Posterior cingulate gyrus (tissue), 11 donors: ENCODE measurements around the gene MRPS6.

Experiments
- DNase-seq, 10 donors: peaks; one replicate each; pipeline versions ENCODE4 v3.0.0 to v3.0.0-alpha.2; 2020 to 2021; ENCODE audit warnings: mixed read lengths in 3 of 10
- intact Hi-C: fragments of 100-400 bp; cut with DNase I; formaldehyde crosslinking; loops from one replicate; pipeline ENCODE4 v1.15.1; 2023

Gene MRPS6

DNA sequence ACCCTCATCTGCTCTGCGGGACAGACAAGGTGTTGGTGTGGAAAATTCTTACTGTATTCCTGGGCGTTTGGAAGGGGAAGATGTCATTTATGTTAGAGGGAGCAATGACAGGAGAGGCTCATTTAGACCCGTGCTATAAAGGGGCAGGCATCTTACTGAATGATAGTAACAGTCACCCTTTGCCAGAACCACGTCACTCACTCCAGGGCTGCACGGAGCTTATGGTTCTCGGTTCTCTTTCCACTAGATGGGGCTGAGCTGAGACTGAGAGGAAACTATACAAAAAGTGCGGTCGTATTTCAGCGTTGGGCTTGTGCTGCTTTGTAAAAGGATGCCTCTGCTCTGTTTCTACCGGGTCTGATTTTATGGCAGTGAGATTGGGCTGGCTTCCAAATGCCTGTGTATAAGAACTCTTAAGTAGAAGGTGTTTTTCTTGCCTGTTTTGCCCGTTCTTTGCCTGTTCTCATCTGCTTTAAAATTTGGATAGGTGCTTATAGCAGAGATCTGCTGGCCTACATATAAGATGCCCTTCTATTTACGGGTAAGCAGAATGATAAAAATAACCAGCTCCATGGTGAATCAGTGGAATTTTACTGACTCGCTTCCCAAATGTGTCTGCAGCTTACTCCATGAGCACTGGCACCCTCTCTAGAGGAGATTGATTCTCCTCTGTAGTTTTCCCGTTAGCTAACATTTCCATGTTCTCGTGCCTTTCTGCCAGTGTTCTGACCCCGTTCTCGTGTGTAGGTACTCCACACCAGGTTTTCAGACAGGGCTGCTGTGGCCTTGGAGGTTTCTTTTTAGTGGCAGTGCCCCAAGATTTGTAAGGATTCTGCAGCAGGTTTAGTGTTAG, 55.9 kb downstream of the MRPS6 start:
- DNase-seq, result peak in 7 of 10 donors; percentile 33 to 91 (median 62)
- intact Hi-C loops, result loop anchor here (10.0 kb wide), 1 partner anchor 54 kb away; the partner anchor contains the start of genes MRPS6 and SLC5A3

DNA sequence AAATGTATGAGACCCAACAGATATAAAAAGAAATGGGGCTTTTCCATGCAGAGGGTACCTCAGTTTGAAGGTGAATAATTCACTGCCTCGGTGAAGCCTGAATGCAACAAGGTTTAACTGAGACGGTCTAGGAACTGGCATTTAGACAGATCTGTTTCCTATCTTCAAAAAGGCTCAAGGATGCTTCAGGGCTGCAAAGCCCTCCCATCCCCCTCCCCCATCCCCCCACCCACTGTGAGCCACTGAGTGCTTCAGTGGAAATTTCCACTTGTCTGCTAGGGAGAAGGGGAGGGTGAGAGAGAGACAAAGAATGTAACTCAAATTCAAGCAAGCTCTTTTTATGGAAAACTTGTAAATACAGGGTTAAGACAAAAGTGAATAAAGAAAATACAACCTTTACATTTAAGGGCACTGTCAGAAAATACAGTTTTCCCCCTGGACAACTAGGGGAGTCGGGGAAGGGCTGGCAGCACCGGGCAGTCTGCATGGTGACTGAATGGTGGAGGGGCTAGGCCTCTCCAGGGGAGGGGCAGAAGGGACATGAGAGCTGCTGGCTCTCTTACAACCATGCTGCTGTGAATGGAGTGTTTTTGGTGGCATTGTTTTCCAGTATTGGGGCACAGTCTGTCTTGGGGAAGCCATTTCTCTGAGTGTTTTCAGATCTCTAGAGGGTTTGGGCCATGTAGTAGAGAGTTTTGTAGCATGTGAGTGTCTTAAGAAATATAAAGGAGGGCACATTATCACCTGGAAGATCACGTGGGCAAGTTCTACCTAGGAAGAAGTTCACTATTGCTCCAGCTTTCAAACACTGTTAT, 56.7 kb downstream of the MRPS6 start:
- intact Hi-C loops, result loop anchor here (5.0 to 10.0 kb wide), 2 partner anchors 55 to 72 kb away; partner anchors contain the start of genes MRPS6 and SLC5A3
- DNase-seq, result no peak

DNA sequence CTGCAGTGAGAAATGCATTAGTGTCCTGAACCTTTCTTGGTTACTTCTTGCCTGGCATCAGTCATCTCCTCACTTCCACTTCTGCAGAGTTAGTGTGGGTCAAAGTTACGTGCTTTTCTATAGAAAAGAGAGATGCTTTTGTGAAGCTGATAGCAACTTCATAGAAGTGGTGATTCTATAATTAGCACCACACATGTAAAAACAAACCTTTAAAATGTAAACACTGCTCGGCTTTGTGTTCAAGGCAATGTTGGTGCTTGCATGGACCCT, 57.3 kb downstream of the MRPS6 start:
- intact Hi-C loops, result loop anchor here (5.0 kb wide), 1 partner anchor 72 kb away; no protein-coding TSS in a partner anchor
- DNase-seq, result no peak

DNA sequence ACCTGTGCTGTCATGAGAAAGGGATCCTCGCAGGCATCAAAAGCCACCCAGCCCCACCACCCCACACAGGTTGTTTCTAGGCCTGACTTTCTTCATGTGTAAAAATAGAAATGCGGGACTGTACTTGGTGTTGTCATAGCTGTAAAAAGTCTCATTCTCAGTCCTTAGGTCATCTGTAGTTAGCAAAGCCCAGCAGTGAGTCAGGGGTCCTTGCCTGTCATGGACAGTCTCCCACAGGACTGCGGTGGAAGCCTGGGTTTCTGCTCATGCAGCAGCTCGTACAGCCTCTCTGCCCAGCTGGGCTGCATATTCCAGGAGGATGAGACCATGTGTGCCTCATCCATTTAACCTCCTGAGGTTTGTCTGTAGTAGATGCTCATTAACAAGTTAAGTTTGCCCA, 58.2 kb downstream of the MRPS6 start:
- no peak for DNase-seq
- intact Hi-C loops, result loop anchor here (5.0 kb wide), 1 partner anchor 71 kb away; no protein-coding TSS in a partner anchor

DNA sequence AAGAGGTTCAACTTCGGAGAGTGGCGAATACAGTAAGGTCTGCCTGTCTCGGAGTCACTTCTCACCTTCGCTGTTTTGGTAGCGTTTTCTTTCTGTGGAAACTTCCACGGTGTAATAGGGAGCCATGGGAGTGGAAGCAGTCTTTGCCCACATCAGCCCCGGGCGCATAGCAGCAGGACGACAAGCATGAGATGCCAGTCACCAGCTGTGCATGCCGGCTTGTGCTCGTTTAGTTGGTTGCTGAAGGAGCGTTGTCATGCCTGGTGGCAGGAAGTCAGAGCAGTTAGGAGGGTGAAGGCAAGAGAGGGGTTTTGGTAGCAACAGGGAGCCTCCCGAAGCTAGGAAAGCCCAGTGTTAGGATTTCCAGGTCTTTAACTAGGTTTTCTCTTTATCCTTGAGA, 58.8 kb downstream of the MRPS6 start:
- intact Hi-C loops, result loop anchor here (5.0 kb wide), 1 partner anchor 70 kb away; no protein-coding TSS in a partner anchor
- peak in 3 of 10 donors; percentile 41 to 83 (median 77) for DNase-seq

DNA sequence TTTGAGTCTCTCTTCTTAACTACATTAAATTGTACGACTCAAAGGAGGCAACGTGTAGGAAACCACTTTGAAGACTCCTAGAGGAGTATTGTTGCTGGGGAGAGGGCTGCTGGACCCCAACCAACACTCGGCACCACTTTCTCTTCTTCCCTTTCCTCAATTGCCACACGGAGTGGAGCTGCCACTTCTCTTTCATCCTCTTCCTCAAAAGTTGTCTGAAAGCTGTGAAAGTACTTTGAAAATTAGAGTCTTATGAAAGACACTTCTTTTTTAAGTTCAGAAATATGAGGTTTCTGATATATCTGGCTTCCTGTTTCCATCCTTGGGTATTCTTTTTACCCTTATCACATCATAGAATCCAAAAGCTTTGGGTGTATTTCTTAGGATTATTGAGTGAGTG, 59.5 kb downstream of the MRPS6 start:
- DNase-seq, result no peak

DNA sequence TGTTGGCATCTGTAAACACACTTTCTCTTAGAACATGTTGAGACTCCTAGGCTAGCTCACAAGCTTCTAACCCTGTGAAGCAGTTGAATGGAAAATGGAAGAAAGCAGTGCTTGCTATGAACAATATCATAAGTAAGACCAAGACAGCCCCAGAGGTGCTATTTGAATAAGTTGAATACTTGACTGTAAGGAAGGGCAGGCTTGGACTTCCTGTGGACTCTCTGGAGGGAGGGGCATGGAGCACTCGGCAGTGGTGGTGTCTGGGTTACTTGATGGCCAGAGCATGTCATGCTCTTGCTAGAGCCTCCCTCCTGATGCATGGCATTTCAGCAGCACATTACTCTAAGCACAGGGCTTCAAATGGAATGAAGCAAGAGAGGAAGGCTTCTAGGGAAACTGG, 60.0 kb downstream of the MRPS6 start:
- DNase-seq, result no peak

More for the DNA sequence above, 59.5 kb downstream of the MRPS6 start:
- intact Hi-C loops, result loop anchor here (5.0 kb wide), 1 partner anchor 69 kb away; no protein-coding TSS in a partner anchor

GRCh38 chr21:34133802-34134201, 60.4 kb downstream of the MRPS6 start:
- DNase-seq, result no peak
- intact Hi-C loops, result loop anchor here (5.0 kb wide), 1 partner anchor 68 kb away; no protein-coding TSS in a partner anchor

More for the DNA sequence above, 60.0 kb downstream of the MRPS6 start:
- intact Hi-C loops, result loop anchor here (5.0 kb wide), 1 partner anchor 69 kb away; no protein-coding TSS in a partner anchor

DNA sequence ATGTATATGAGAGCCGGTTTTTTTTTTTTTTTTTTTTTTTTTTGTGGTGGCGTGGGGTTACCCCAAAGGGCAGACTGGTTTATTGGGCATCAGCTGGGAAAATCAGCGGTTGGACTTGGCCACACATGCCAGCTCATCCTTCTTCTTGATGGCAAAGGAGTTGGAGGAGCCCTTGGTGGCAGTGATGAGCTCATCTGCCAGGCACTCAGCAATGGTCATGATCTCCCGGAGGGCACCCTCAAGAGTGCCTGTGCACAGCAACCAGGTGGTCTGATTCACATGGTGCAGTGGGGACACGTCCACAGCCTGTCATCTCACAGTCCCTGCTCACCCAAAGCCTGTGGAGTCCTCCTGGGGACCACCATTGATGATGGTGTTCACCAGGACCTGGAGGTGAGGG, 62.0 kb downstream of the MRPS6 start:
- DNase-seq, result no peak

GRCh38 chr21:34141373-34141772, 68.0 kb downstream of the MRPS6 start:
- no peak for DNase-seq
- intact Hi-C loops, result no loop called here

More for the DNA sequence above, 62.0 kb downstream of the MRPS6 start:
- intact Hi-C loops, result no loop called here

- intact Hi-C loops, result no loop called here
- no peak for DNase-seq
These were observed 70.4 kb downstream of the MRPS6 start for GRCh38 chr21:34143685-34144182.

- DNase-seq, result no peak
- intact Hi-C loops, result no loop called here
These were observed 70.8 kb downstream of the MRPS6 start for GRCh38 chr21:34144224-34144623.

- intact Hi-C loops, result no loop called here
- no peak for DNase-seq
These were observed 74.5 kb downstream of the MRPS6 start for GRCh38 chr21:34147792-34148418.

DNA sequence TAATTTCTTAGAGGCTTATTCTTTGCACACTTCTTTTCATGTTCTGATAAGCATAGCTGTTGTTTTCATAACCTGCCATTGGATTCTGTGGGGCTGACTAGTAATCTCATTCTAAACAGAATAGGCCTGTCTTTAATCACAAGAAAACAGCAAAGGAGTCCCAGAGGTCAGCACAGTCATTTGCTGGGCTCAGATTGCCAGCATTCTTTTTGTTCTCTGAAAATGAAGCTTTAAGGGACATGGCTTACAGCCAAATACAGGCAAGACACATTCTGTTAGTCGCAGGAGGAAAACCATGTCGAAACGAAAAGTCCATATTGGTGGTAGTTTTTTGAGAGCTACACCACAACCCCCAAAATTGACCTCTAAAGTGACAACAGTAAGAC, 75.0 kb downstream of the MRPS6 start:
- no peak for DNase-seq
- intact Hi-C loops, result no loop called here

DNA sequence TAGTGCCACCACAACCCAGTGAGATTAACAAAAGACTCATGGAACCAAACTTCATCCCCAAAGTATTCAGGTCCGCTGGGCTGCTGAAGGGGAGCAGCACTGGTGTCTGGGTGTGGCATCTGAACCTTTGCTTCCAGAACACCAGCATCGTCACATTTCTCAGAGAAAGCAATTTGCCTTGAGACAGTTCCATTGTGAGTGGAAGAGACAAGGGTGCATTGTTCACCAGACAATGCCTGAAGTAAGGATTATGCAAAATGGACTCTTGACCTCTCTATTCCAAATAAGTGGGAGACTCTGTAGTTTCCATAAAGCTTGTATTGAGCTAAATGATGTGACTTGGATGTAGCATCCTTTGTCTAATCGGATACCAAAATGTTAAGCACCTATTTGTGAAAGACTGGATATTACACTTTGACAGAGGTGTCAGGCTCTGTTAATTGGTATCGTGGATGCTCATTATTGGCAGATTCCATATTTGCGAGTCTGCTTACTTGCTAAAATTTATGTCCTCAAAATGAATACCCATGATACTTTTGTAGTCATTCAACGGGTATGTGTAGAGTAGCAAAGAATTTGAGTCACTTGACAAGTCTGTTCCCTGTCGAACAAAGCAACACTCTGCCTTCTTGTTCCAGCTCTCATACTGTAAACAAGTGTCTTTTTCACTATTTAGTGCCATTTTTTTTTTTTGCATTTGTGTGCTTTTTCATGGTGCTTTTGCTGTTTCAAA, 75.6 kb downstream of the MRPS6 start:
- no peak for DNase-seq
- intact Hi-C loops, result no loop called here

- no peak for DNase-seq
- intact Hi-C loops, result no loop called here
These were observed 79.1 kb downstream of the MRPS6 start for GRCh38 chr21:34152500-34152899.

DNA sequence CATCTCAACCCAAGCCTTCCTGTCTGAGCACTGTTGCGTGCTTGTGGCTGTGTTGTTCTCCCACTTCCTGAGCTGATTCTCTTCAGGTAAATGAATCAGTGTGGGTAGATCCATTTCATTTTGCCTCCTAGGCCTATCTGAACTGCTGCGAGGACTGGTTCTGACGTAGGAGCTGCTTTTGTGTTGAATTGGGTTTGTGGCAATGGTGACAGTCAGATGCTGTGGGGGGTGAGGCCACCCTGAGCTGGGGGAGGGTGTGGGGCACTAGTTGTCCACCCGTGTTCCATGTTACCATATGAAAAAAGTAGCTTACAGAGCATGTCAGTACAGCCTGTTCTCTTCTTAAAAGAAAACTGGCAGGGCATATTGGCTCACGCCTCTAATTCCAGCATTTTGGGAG, 81.5 kb downstream of the MRPS6 start:
- no peak for DNase-seq
- intact Hi-C loops, result no loop called here

DNA sequence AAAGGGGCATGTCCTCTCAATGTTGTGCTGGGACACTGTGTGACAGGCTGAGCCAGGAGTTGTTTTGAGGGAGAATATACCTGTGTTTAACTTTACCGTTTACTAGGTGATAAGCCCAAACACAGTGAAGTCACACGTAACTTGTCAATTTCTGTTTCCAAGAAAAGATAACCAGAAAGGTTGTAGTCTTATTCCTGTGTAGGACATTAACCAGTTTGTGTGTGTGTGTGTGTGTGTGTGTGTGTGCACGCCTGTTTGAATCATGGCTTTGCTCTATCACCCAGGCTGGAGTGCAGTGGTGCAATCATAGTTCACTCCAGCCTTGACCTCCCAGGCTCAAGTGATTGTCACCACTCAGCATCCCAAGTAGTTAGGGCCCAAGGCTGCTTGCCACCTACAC, 83.6 kb downstream of the MRPS6 start:
- no peak for DNase-seq
- intact Hi-C loops, result no loop called here

- intact Hi-C loops, result no loop called here
- DNase-seq, result no peak
These were observed 84.1 kb downstream of the MRPS6 start for GRCh38 chr21:34157521-34157920.
